Suprapubic skin (tissue), 4 donors: Measurements from ENCODE around the gene GNAT1.

Source experiments
- CTCF ChIP-seq, 2 donors: fragments of 200-600 bp in 1 of 2; fragments of 450-650 bp in 1 of 2; sonication (generic) in 1 of 2; IDR thresholded peaks; one replicate each; pipeline ENCODE4 v1.5.1; 2016 to 2019; ENCODE audit warnings: antibody characterized with exemption in 2 of 2, mild to moderate bottlenecking in 1 of 2, moderate library complexity in 1 of 2
- EP300 ChIP-seq: sonication (generic); formaldehyde crosslinking; IDR thresholded peaks from one replicate; pipeline ENCODE4 v1.6.1; 2017; ENCODE audit warnings: antibody characterized with exemption
- POLR2AphosphoS5 ChIP-seq, 3 donors: sonication (generic); formaldehyde crosslinking; IDR thresholded peaks; one replicate each; pipeline ENCODE4 v1.6.1; 2017; ENCODE audit warnings: antibody characterized with exemption in 3 of 3

- TF ChIP-seq CTCF (IDR thresholded peaks at IDR 0.05), result no peak
- no peak for TF ChIP-seq EP300
- TF ChIP-seq POLR2AphosphoS5 (IDR thresholded peaks at IDR 0.05), result no peak
Observed at GRCh38 chr3:50210510-50211367, 19.3 kb downstream of the GNAT1 start.
